MCF 10A (cell line): ENCODE data around the gene TAP1. TPM values are rescaled to one million over a fixed set of nuclear protein-coding genes. Genes with fewer than 3 reads are reported as not detected.
"Not testable (repeated sequence)": the region's sequence is repeated elsewhere in the genome, so short reads cannot be mapped to it uniquely, and the experiment has no call there.

Experiments used
- BruUV-seq: library from RNA; stranded (reverse); fragments of 400-500 nt; replicated peaks from 2 replicates; lab custom pipeline; 2021; lab: Mats Ljungman, UMichigan
- CTCF ChIA-PET: fragments of 300-600 bp; sonication (Branson Sonifier 250); formaldehyde crosslinking; extraction: SDS; loops from one replicate; lab custom pipeline; 2021; ENCODE audit warnings: antibody characterized with exemption, inconsistent platforms; lab: Yijun Ruan, JAX
- POLR2A ChIA-PET: fragments of 300-600, 350-650 bp; sonication (Branson Sonifier 250); formaldehyde crosslinking; extraction: SDS; loops from one replicate; lab custom pipeline; 2020; ENCODE audit warnings: antibody characterized with exemption, inconsistent platforms; lab: Yijun Ruan, JAX
- DNase-seq: peaks from one replicate; pipeline ENCODE4 v3.0.0-alpha.2; 2018; ENCODE audit not compliant: unreplicated experiment
- H3K27ac Mint-ChIP-seq: one replicate; pipeline ENCODE4 v1.8.0; 2022; ENCODE audit warnings: mild to moderate bottlenecking, low read depth, mixed read lengths; ENCODE audit not compliant: unreplicated experiment
- H3K27me3 Mint-ChIP-seq: one replicate; pipeline ENCODE4 v1.8.0; 2022; ENCODE audit warnings: mixed read lengths; ENCODE audit not compliant: insufficient read depth, unreplicated experiment
- H3K36me3 Mint-ChIP-seq: one replicate; pipeline ENCODE4 v1.8.0; 2022; ENCODE audit warnings: mild to moderate bottlenecking, moderate library complexity, mixed read lengths; ENCODE audit not compliant: insufficient read depth, unreplicated experiment
- H3K4me1 Mint-ChIP-seq: one replicate; pipeline ENCODE4 v1.8.0; 2022; ENCODE audit warnings: mixed read lengths; ENCODE audit not compliant: insufficient read depth, unreplicated experiment
- H3K4me3 Mint-ChIP-seq: one replicate; pipeline ENCODE4 v1.8.0; 2022; ENCODE audit warnings: mild to moderate bottlenecking, moderate library complexity, mixed read lengths; ENCODE audit not compliant: unreplicated experiment
- H3K9me3 Mint-ChIP-seq: one replicate; pipeline ENCODE4 v1.8.0; 2022; ENCODE audit warnings: mixed read lengths; ENCODE audit not compliant: unreplicated experiment
- CTCF ChIP-seq: fragments of 200-600 bp; IDR thresholded peaks from one replicate; pipeline ENCODE4 v1.8.0; 2022; ENCODE audit warnings: antibody characterized with exemption, mild to moderate bottlenecking; ENCODE audit not compliant: unreplicated experiment
- intact Hi-C: fragments of 100-400 bp; cut with micrococcal nuclease; formaldehyde crosslinking; loops from 2 replicates; pipeline ENCODE4 v1.14.1; 2022
- total RNA-seq: library from RNA; stranded (reverse); gene quantifications from 2 replicates; pipeline ENCODE4 v1.2.3, GENCODE V29; 2022

TAP1 gene
- total RNA-seq, 1 experiment from 2014 or later: 32.3 TPM

- DNase-seq: no peak
- Mint-ChIP-seq H3K27ac (no peak overlapping the region), H3K9me3 (no peaks in the 10 kb centered on the region), H3K36me3 (no peaks in the 10 kb centered on the region), H3K4me1 (peaks cover 6% of the 10 kb centered on the region), H3K4me3 (no peak overlapping the region), H3K27me3 (peaks cover 36% of the 10 kb centered on the region)
- ChIA-PET CTCF (interaction anchor here (1.1 to 1.3 kb wide), 2 partner anchors 12 to 104 kb away, joined by 6 read pairs; no protein-coding TSS in a partner anchor), POLR2A (interaction anchor here (0.9 kb wide), 1 partner anchor 92 kb away, joined by 3 read pairs; no protein-coding TSS in a partner anchor)
- no TSS peak for BruUV-seq
- intact Hi-C loops: no loop called here
- no peak for TF ChIP-seq CTCF
Observed at GRCh38 chr6:32879691-32880090, 26.2 kb upstream of the TAP1 start.

GRCh38 chr6:32876603-32877002 lies 23.1 kb upstream of the TAP1 start:
- no TSS peak for BruUV-seq
- H3K4me1 Mint-ChIP-seq: no peaks in the 10 kb centered on the region
- CTCF ChIA-PET: interaction anchor here (1.4 to 1.8 kb wide), 2 partner anchors 58 to 108 kb away, joined by 4 to 6 read pairs; no protein-coding TSS in a partner anchor
- intact Hi-C loops: no loop called here
- H3K27me3 Mint-ChIP-seq: peaks cover 66% of the 10 kb centered on the region
- POLR2A ChIA-PET: interaction anchor here (0.6 to 0.7 kb wide), 2 partner anchors 418 to 1337 kb away, joined by 3 read pairs; no protein-coding TSS in a partner anchor
- no peak for TF ChIP-seq CTCF
- no peaks in the 10 kb centered on the region for H3K9me3 Mint-ChIP-seq
- DNase-seq: no peak
- H3K27ac Mint-ChIP-seq: no peak overlapping the region
- no peak overlapping the region for H3K4me3 Mint-ChIP-seq
- no peaks in the 10 kb centered on the region for H3K36me3 Mint-ChIP-seq

- H3K36me3 Mint-ChIP-seq, H3K27ac Mint-ChIP-seq, POLR2A ChIA-PET, H3K4me3 Mint-ChIP-seq, intact Hi-C loops, H3K9me3 Mint-ChIP-seq, DNase-seq, H3K4me1 Mint-ChIP-seq, BruUV-seq: not testable (repeated sequence)
- CTCF ChIA-PET: interaction anchor here (8.1 kb wide), 1 partner anchor 35 kb away, joined by 109 read pairs; the partner anchor contains the start of gene TAP2
- H3K27me3 Mint-ChIP-seq: peaks cover 81% of the 10 kb centered on the region
Observed at GRCh38 chr6:32873947-32874346, 20.4 kb upstream of the TAP1 start.

GRCh38 chr6:32868257-32868788 lies 14.8 kb upstream of the TAP1 start:
- H3K9me3 Mint-ChIP-seq: no peaks in the 10 kb centered on the region
- H3K4me3 Mint-ChIP-seq: no peak overlapping the region
- peaks cover 43% of the 10 kb centered on the region for H3K27me3 Mint-ChIP-seq
- intact Hi-C loops: loop anchor here (1.0 to 5.0 kb wide), 6 partner anchors 14 to 455 kb away; partner anchors contain the start of genes PSMB9 and TAP2
- no TSS peak for BruUV-seq
- ChIA-PET POLR2A (interaction anchor here (0.6 to 5.3 kb wide), 13 partner anchors 9 to 614 kb away, joined by 3 to 70 read pairs (median 5); partner anchors contain the start of genes PSMB8, PSMB9, RING1 and TAP1), CTCF (interaction anchor here (0.5 to 8.1 kb wide), 42 partner anchors 10 to 1735 kb away, joined by 3 to 109 read pairs (median 4); partner anchors contain the start of genes HLA-DMA, PSMB9, TAP1 and TAP2)
- no peak overlapping the region for H3K27ac Mint-ChIP-seq
- no peaks in the 10 kb centered on the region for H3K36me3 Mint-ChIP-seq
- TF ChIP-seq CTCF: peak; percentile 82
- peak; percentile 79 for DNase-seq
- H3K4me1 Mint-ChIP-seq: no peaks in the 10 kb centered on the region
